ENCODE measurements around the gene GH1.
"Not testable (repeated sequence)": the region's sequence is repeated elsewhere in the genome, so short reads cannot be mapped to it uniquely, and the experiment has no call there.

GH1 gene

GRCh38 chr17:63918789-63919305 is at the start of gene GH1:
TSS of gene GH1 (minus strand) at chr17:63918839. CDS start at chr17:63918776, 63 bp downstream.
- DNase-seq: not testable (repeated sequence)

- peak; percentile 47 for DNase-seq
Observed at GRCh38 chr17:63967953-63968352, 49.3 kb upstream of the GH1 start.

- DNase-seq: peak; percentile 42
Observed at GRCh38 chr17:63966646-63967264, 48.1 kb upstream of the GH1 start.

- DNase-seq: no peak
Observed at GRCh38 chr17:63963123-63963522, 44.5 kb upstream of the GH1 start.

- DNase-seq: no peak
Observed at GRCh38 chr17:63962298-63962744, 43.7 kb upstream of the GH1 start.

GRCh38 chr17:63961355-63962212 is 42.9 kb upstream of the GH1 start:
- DNase-seq: peak; percentile 76

- no peak for DNase-seq
Observed at GRCh38 chr17:63960430-63960829, 41.8 kb upstream of the GH1 start.

- DNase-seq: no peak
Observed at GRCh38 chr17:63960006-63960405, 41.4 kb upstream of the GH1 start.

- no peak for DNase-seq
Observed at GRCh38 chr17:63956296-63956920, 37.8 kb upstream of the GH1 start.

- no peak for DNase-seq
Observed at GRCh38 chr17:63955791-63956190, 37.2 kb upstream of the GH1 start.

- no peak for DNase-seq
Observed at GRCh38 chr17:63955232-63955631, 36.6 kb upstream of the GH1 start.

- peak; percentile 43 for DNase-seq
Observed at GRCh38 chr17:63954402-63955063, 35.9 kb upstream of the GH1 start.

- DNase-seq: peak; percentile 60
Observed at GRCh38 chr17:63950940-63951907, 32.6 kb upstream of the GH1 start.

- no peak for DNase-seq
Observed at GRCh38 chr17:63949576-63950250, 31.1 kb upstream of the GH1 start.

- DNase-seq: no peak
Observed at GRCh38 chr17:63948521-63948920, 29.9 kb upstream of the GH1 start.

- DNase-seq: no peak
Observed at GRCh38 chr17:63947711-63948330, 29.2 kb upstream of the GH1 start.

- peak; percentile 79 for DNase-seq
Observed at GRCh38 chr17:63946440-63947363, 28.1 kb upstream of the GH1 start.

- peak; percentile 35 for DNase-seq
Observed at GRCh38 chr17:63945784-63946439, 27.3 kb upstream of the GH1 start.
